C4-2B (cell line): Measurements from ENCODE around the gene SLC29A1.
"Not testable (repeated sequence)": the region's sequence is repeated elsewhere in the genome, so short reads cannot be mapped to it uniquely, and the experiment has no call there.

Source experiments
- H3K27ac ChIP-seq: fragments of 450-650 bp; 2 replicates; pipeline ENCODE4 v1.5.1; 2017
- CTCF ChIP-seq: fragments of 450-650 bp; conservative IDR thresholded peaks from 2 replicates; pipeline ENCODE4 v1.5.1; 2017; ENCODE audit warnings: mild to moderate bottlenecking
- ZFX ChIP-seq: fragments of 450-650 bp; IDR thresholded peaks from 2 replicates; pipeline ENCODE4 v1.6.1; 2017

Gene SLC29A1

GRCh38 chr6:44186635-44187025, 36.8 kb upstream of the SLC29A1 start:
- TF ChIP-seq CTCF (no peak), ZFX (no peak)
- H3K27ac ChIP-seq = no peak overlapping the region

GRCh38 chr6:44188819-44189218, 34.6 kb upstream of the SLC29A1 start:
- no peak overlapping the region for H3K27ac ChIP-seq
- TF ChIP-seq CTCF = no peak
- no peak for TF ChIP-seq ZFX

GRCh38 chr6:44189257-44189656, 34.1 kb upstream of the SLC29A1 start:
- no peak overlapping the region for H3K27ac ChIP-seq

DNA sequence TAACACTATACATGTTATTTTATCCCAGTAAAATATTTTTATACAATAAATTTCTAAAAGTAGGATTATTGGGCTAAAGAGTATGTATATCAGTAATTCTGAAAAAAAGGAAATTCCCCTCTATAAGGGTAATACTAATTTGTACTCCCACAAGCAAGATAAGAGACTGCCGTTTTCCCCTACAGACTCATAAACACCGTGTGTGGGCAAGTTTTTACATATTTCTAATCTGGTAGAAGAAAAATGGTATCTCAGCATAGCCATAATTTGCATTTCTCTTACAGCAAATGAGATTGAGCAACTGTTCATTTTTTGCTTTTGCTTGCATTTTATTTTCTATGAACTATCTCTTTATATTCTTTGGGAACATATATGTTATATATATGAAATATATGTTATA, 32.7 kb upstream of the SLC29A1 start:
- no peak for TF ChIP-seq CTCF
- TF ChIP-seq ZFX = no peak
- no peak overlapping the region for H3K27ac ChIP-seq

More at GRCh38 chr6:44189257-44189656, 34.1 kb upstream of the SLC29A1 start:
- TF ChIP-seq CTCF = no peak
- no peak for TF ChIP-seq ZFX

DNA sequence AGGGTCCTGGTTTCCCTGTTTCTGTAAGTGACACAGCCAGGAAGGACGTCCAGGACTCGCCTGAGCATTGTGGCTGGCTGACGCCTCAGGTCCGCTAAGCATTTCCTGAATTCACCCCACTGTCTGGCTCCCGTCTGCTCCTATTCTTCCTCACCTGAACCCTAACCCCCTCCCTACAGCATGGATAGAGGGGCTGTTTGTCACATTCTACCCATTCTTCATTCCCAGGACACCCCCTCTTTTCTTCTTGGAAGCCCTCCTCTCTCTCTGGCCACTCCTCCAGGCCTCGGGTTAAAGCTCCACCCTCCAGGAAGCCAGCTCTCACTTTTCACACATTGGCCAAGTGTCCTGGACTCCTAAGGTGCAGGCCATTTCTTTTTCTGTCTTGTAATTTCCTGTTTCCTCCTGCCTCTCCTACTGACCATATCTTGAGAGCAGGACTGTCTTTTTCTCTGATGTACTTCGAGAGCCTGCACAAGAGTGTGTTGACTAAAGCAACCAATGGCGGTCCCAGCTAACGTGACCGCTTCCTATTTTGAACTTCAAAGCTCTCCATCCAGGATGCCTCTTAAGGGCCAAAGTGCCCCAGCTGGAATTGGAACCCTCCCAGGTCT, 30.9 kb upstream of the SLC29A1 start:
- H3K27ac ChIP-seq = no peak overlapping the region
- TF ChIP-seq CTCF (no peak), ZFX (no peak)

- no peak overlapping the region for H3K27ac ChIP-seq
- TF ChIP-seq CTCF = no peak
- no peak for TF ChIP-seq ZFX
Observed at GRCh38 chr6:44193307-44193910, 30.0 kb upstream of the SLC29A1 start.

- TF ChIP-seq ZFX (no peak), CTCF (no peak)
Observed at GRCh38 chr6:44194326-44194725, 29.1 kb upstream of the SLC29A1 start.

GRCh38 chr6:44196351-44196750, 27.0 kb upstream of the SLC29A1 start:
- H3K27ac ChIP-seq = not testable (repeated sequence)

More at GRCh38 chr6:44194326-44194725, 29.1 kb upstream of the SLC29A1 start:
- no peak overlapping the region for H3K27ac ChIP-seq
